ENCODE results near the gene NDUFB2. TPM values are rescaled to one million over a fixed set of nuclear protein-coding genes. Genes with fewer than 3 reads are reported as not detected.
"Not testable (repeated sequence)": the region's sequence is repeated elsewhere in the genome, so short reads cannot be mapped to it uniquely, and the experiment has no call there.

Gene NDUFB2
- total RNA-seq, 1 donor from 2014 or later: 35.9 TPM

GRCh38 chr7:140674356-140674800 is 22.1 kb upstream of the NDUFB2 start:
- intact Hi-C loops (cut with DNase I): loop anchor here (2.0 to 5.0 kb wide), 2 partner anchors 277 to 340 kb away; partner anchors contain the start of genes MRPS33 and SLC37A3
- peak overlapping the region; percentile 95 to 99 for H3K4me3 ChIP-seq
- DNase-seq (ENCODE audit: low spot score in 2 of 2): no peak
- H3K4me1 ChIP-seq: peaks cover 0 to 15% of the 10 kb centered on the region in 2 donors
- peaks cover 12 to 13% of the 10 kb centered on the region in 2 donors for H3K36me3 ChIP-seq
- TF ChIP-seq CTCF (IDR thresholded peaks at IDR 0.05): no peak
- H3K9me3 ChIP-seq: no peaks in the 10 kb centered on the region
- peak overlapping the region; percentile 83 to 87 for H3K27ac ChIP-seq
- H3K27me3 ChIP-seq: no peaks in the 10 kb centered on the region

- H3K27ac ChIP-seq: peak overlapping the region; percentile 14 to 28
- H3K4me3 ChIP-seq: no peak overlapping the region
- intact Hi-C loops (cut with DNase I): loop anchor here (1.0 to 5.0 kb wide), 3 partner anchors 21 to 340 kb away; partner anchors contain the start of genes MRPS33, NDUFB2 and SLC37A3
- no peaks in the 10 kb centered on the region for H3K9me3 ChIP-seq
- peak; percentile 25 to 56 (median 27) for TF ChIP-seq CTCF (IDR thresholded peaks at IDR 0.05)
- H3K36me3 ChIP-seq: peaks cover 13% of the 10 kb centered on the region in 2 donors
- no peaks in the 10 kb centered on the region for H3K27me3 ChIP-seq
- DNase-seq (ENCODE audit: low spot score in 2 of 2): peak in 1 of 2 donors; percentile 76
- H3K4me1 ChIP-seq: peaks cover 0 to 15% of the 10 kb centered on the region in 2 donors
These were observed 21.4 kb upstream of the NDUFB2 start for GRCh38 chr7:140674899-140675701.

GRCh38 chr7:140675726-140676125 is 20.8 kb upstream of the NDUFB2 start:
- no peak for TF ChIP-seq CTCF (IDR thresholded peaks at IDR 0.05)
- Histone ChIP-seq H3K36me3 (peaks cover 13 to 20% of the 10 kb centered on the region in 2 donors), H3K4me3 (no peak overlapping the region), H3K27me3 (no peaks in the 10 kb centered on the region), H3K27ac (peak overlapping the region; percentile 14 to 28), H3K9me3 (no peaks in the 10 kb centered on the region), H3K4me1 (peaks cover 0 to 15% of the 10 kb centered on the region in 2 donors)
- no peak for DNase-seq (ENCODE audit: low spot score in 2 of 2)
- intact Hi-C loops (cut with DNase I): loop anchor here (1.0 to 2.0 kb wide), 2 partner anchors 21 to 339 kb away; partner anchors contain the start of genes MRPS33 and NDUFB2

GRCh38 chr7:140676306-140676705 is 20.2 kb upstream of the NDUFB2 start:
- no peak for DNase-seq (ENCODE audit: low spot score in 2 of 2)
- no peak overlapping the region for H3K4me3 ChIP-seq
- H3K9me3 ChIP-seq: no peaks in the 10 kb centered on the region
- H3K27ac ChIP-seq: no peak overlapping the region
- H3K27me3 ChIP-seq: no peaks in the 10 kb centered on the region
- TF ChIP-seq CTCF (IDR thresholded peaks at IDR 0.05): no peak
- H3K4me1 ChIP-seq: peaks cover 0 to 15% of the 10 kb centered on the region in 2 donors
- intact Hi-C loops (cut with DNase I): no loop called here
- peaks cover 13 to 25% of the 10 kb centered on the region in 2 donors for H3K36me3 ChIP-seq

- H3K9me3 ChIP-seq; DNase-seq (ENCODE audit: low spot score in 2 of 2); H3K27ac ChIP-seq; intact Hi-C loops (cut with DNase I); H3K27me3 ChIP-seq; H3K4me3 ChIP-seq: not testable (repeated sequence)
- Histone ChIP-seq H3K36me3 (peaks cover 13 to 31% of the 10 kb centered on the region in 2 donors), H3K4me1 (peaks cover 0 to 15% of the 10 kb centered on the region in 2 donors)
These were observed 19.6 kb upstream of the NDUFB2 start for GRCh38 chr7:140676956-140677355.

- H3K36me3 ChIP-seq: peaks cover 13 to 36% of the 10 kb centered on the region in 2 donors
- intact Hi-C loops (cut with DNase I): no loop called here
- no peaks in the 10 kb centered on the region for H3K27me3 ChIP-seq
- no peak overlapping the region for H3K4me3 ChIP-seq
- H3K4me1 ChIP-seq: peaks cover 0 to 15% of the 10 kb centered on the region in 2 donors
- TF ChIP-seq CTCF (IDR thresholded peaks at IDR 0.05): no peak
- peak in 1 of 2 donors; percentile 21 for DNase-seq (ENCODE audit: low spot score in 2 of 2)
- no peaks in the 10 kb centered on the region for H3K9me3 ChIP-seq
- H3K27ac ChIP-seq: no peak overlapping the region
These were observed 19.0 kb upstream of the NDUFB2 start for GRCh38 chr7:140677496-140677895.
